ENCODE results near the gene SDE2.
"Not testable (repeated sequence)": the region's sequence is repeated elsewhere in the genome, so short reads cannot be mapped to it uniquely, and the experiment has no call there.

The SDE2 gene

DNA sequence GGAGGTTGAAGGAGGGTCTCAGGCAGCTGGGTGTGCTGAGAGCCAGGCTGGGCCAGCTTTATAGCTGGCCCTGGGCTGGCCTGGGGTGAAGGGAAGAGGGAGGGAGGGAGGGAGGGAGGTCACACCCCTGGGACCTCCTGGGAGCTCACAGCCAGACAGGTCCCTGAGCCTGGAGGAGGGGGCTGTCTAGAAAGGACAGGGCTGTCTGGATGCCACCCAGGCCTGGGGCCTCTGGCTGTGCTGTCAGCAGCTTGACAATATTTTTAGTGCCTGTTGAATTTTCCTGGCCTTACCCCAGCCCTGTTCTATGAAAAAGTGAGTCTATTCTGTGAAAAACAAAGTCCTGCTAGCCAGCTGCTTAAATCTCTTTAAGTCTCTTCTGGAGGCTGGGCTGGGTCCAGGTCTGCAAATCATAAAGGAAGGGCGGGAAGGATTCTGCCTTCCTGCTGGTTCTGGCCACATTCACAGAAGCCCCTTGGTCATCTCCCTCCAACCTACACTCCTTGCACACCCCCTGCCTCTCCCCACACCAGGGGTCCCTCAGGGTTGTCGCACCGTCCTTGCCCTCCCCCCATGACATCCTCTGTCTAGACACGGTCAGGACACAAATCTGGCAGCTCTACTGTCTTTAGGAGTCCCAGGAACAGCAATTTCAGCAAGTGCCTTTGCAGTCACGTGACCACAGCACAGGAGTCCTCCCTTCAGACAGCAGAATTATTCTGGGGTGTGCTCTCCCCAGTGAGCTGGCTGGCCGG is 57.8 kb downstream of the SDE2 start, which contains the start of gene LEFTY2:
LEFTY2 (minus strand) TSS at position 34 of the 755 bp plus-strand sequence. CDS start 80 bp downstream, outside the sequence.
- ATAC-seq = no peak

GRCh38 chr1:225940385-225941151 is 58.6 kb downstream of the SDE2 start:
- ATAC-seq = no peak

DNA sequence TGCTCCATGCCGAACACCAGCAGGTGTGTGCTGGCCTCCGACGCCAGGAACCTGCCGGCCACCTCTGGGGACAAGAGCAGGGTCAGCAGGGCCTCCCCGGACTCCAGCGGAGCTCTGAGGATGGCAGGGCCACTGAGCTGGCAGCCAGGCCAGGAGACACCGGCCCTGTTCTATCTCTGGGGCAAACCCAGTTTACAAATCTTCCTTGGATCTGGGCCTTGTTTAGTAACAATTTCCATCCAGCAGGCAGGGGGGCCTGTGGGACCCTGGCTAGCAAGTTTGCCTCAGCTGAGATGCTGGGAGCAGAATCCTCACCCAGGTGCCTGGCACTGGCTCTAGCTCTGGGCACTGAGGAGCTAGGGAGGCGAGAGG is 59.2 kb downstream of the SDE2 start:
- ATAC-seq = not testable (repeated sequence)

- ATAC-seq = not testable (repeated sequence)
These were observed 59.8 kb downstream of the SDE2 start for GRCh38 chr1:225939097-225939938.

DNA sequence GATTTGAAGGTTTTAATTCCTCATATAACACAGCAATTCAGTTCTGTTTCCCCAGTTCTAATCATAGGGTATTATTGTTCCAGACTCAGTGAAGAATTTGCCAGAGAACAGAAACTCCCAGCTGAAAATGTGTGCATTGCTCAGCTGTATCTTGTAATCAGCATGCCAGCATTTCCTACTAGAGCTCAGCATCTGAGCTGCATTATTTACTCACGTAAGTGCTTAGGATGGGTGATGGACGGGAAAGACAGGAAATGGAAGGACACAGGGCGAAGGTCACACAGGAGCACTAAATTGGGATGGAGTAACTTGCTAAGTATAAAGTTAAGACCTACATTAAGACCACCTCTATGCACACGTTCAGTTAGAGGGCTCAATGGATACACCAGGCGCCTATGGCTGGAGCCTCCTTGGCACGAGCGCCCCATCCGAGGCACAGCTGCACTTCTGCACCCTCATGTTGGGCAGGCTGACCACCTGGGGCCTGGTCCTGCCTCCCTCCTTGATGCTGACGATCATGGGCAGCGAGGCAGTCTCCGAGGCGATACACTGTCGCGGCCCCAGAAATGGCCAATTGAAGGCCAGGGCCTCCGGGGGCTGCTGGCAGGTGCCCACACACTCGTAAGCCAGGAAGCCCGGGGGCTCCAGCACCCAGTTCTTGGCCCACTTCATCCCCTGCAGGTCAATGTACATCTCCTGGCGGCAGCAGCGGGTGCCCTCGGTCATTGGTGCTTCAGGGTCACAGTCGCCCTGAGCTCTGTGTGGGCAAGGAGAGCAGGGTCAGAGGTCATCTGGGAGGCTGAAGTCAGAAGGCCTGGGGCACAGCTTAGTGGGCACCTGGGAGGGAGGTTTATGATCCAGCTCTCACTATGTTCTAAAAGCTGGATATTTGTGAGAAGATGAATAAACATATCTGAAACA is 61.8 kb downstream of the SDE2 start:
- no peak for ATAC-seq

DNA sequence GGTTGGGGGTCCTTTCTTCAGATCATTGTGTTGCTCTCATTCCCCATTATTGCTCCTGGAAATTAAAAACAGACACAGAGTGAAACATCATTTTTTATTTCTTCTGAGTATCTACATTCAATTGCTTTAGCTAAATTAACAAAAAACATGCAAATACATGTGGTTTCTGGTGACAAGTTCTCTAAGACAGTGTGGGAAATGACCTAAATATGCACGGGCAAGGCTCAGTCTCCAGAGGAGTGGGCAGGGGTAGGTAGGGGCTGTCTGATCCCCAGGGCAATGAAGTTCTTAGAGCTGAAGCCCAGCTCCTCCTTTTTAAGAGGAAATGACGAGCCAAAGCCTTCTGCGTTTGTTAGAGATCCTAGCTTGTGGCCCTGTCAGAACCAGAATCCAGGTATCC is 62.6 kb downstream of the SDE2 start:
- ATAC-seq = no peak

DNA sequence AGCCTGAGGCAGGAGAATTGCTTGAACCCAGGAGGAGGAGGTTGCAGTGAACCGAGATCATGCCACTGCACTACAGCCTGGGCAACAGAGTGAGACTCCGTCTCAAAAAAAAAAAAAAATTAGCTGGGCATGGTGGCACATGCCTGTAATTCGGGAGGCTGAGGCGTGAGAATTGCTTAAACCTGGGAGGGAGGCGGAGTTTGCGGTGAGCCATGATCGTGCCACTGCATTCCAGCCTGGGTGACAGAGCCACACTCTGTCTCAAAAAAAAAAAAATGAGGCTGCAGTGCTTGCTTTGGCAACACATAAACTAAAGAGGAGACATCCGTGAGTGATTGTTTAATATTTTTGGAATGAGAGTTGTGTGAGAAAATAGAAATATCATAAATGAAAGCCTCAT is 63.1 kb downstream of the SDE2 start:
- ATAC-seq = not testable (repeated sequence)

DNA sequence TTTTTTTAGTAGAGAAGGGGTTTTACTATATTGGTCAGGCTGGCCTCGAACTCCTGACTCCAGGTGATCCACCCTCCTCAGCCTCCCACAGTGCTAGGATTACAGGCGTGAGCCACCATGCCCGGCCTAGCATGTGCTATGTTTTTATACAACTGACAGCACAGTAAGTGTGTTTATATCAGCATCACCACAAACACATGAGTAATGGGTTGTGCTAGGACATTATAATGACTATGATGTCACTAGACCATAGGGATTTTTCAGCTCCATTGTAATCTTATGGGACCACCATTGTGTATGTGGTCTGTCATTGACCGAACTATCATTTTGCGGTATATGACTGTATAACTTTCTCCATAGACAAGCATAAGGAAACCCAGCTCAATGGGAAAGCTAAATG is 64.4 kb downstream of the SDE2 start:
- no peak for ATAC-seq

DNA sequence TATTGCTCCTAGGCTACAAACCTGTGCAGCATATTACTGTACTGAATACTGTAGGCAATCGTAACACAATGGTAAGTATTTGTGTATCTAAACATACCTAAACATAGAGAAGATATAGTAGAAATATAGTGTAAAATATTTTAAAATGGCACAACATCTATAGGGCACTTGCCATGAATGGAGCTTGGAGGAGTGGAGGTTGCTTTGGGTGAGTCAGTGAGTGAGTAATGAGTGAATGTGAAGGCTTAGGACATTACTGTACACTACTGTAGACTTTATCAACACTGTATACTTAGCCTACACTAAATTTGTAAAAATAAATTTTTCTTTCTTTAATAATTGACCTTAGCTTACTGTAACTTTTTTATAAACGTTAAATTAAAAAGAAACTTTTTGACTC is 66.1 kb downstream of the SDE2 start:
- no peak for ATAC-seq

Data from activated CD4-positive, CD25-positive, alpha-beta regulatory T cell treated with anti-CD3 and anti-CD28 coated beads, Interleukin-2, amount 50 U/mL, for 24 hours (primary cell).